Mesenchymal stem cell (in vitro differentiated cells and primary cell): ENCODE results near the gene ITGAL.

ENCODE experiments used
- DNase-seq: peaks from one replicate; pipeline ENCODE4 v3.0.0-alpha.2; 2013
- H2AFZ ChIP-seq: one replicate; pipeline ENCODE4 v1.6.1; 2013; ENCODE audit warnings: low read depth, mild to moderate bottlenecking, control low read depth, inconsistent platforms, low read length, moderate library complexity
- H2AK5ac ChIP-seq: 2 replicates; pipeline ENCODE4 v1.6.1; 2013; ENCODE audit warnings: low read length, moderate library complexity, mild to moderate bottlenecking, inconsistent platforms; ENCODE audit not compliant: severe bottlenecking
- H2BK120ac ChIP-seq: one replicate; pipeline ENCODE4 v1.6.1; 2013; ENCODE audit warnings: low read depth, mild to moderate bottlenecking, inconsistent platforms, low read length, moderate library complexity
- H2BK12ac ChIP-seq, 2 experiments: one replicate each; pipeline ENCODE4 v1.6.1; 2013; ENCODE audit warnings: inconsistent platforms in 2 of 2, low read length in 2 of 2, mild to moderate bottlenecking in 2 of 2, moderate library complexity in 2 of 2, control low read depth in 1 of 2
- H2BK15ac ChIP-seq: one replicate; pipeline ENCODE4 v1.6.1; 2013; ENCODE audit warnings: mild to moderate bottlenecking, low read depth, inconsistent platforms; ENCODE audit not compliant: poor library complexity, severe bottlenecking
- H2BK5ac ChIP-seq: 2 replicates; pipeline ENCODE4 v1.6.1; 2013; ENCODE audit warnings: low read depth, mild to moderate bottlenecking, low read length, control low read depth, inconsistent platforms; ENCODE audit not compliant: poor library complexity, severe bottlenecking
- H3K14ac ChIP-seq, 2 experiments: one replicate each; pipeline ENCODE4 v1.6.1; 2013; ENCODE audit warnings: inconsistent platforms in 2 of 2, low read length in 2 of 2, control low read depth in 1 of 2, mild to moderate bottlenecking in 1 of 2, moderate library complexity in 1 of 2
- H3K18ac ChIP-seq, 2 experiments: one replicate each; pipeline ENCODE4 v1.6.1; 2013; ENCODE audit warnings: inconsistent platforms in 2 of 2, low read length in 2 of 2, control low read depth in 1 of 2, low read depth in 1 of 2, mild to moderate bottlenecking in 1 of 2
- H3K23ac ChIP-seq, 2 experiments: one replicate each; pipeline ENCODE4 v1.6.1; 2013; ENCODE audit warnings: inconsistent platforms in 2 of 2, low read length in 2 of 2, mild to moderate bottlenecking in 2 of 2, moderate library complexity in 2 of 2, control low read depth in 1 of 2
- H3K27ac ChIP-seq: 2 replicates; pipeline ENCODE4 v1.5.1; 2013; ENCODE audit warnings: mild to moderate bottlenecking, moderate library complexity, low read length, control low read depth, inconsistent platforms; ENCODE audit not compliant: poor library complexity, severe bottlenecking
- H3K27me3 ChIP-seq, 2 experiments: 2 replicates each; pipeline versions ENCODE4 v1.6.1 to v1.7.0; 2013; ENCODE audit warnings: low read length in 2 of 2, mild to moderate bottlenecking in 2 of 2, moderate library complexity in 2 of 2, control low read depth in 1 of 2, inconsistent platforms in 1 of 2; ENCODE audit not compliant: control insufficient read depth in 1 of 2, insufficient read depth in 1 of 2
- H3K36me3 ChIP-seq, 2 experiments: 2 replicates each; pipeline versions ENCODE4 v1.6.1 to v1.7.0; 2013; ENCODE audit warnings: low read length in 2 of 2, control low read depth in 1 of 2, inconsistent platforms in 1 of 2, low read depth in 1 of 2, mild to moderate bottlenecking in 1 of 2; ENCODE audit not compliant: insufficient read depth in 2 of 2, control insufficient read depth in 1 of 2
- H3K4ac ChIP-seq, 2 experiments: one replicate each; pipeline ENCODE4 v1.6.1; 2013; ENCODE audit warnings: inconsistent platforms in 2 of 2, low read length in 2 of 2, mild to moderate bottlenecking in 2 of 2, moderate library complexity in 2 of 2, control low read depth in 1 of 2, low read depth in 1 of 2
- H3K4me1 ChIP-seq: 2 replicates; pipeline ENCODE4 v1.6.1; 2013; ENCODE audit warnings: low read depth, low read length, control low read depth; ENCODE audit not compliant: control insufficient read depth, insufficient read depth
- H3K4me2 ChIP-seq: 2 replicates; pipeline ENCODE4 v1.6.1; 2013; ENCODE audit warnings: low read length, mild to moderate bottlenecking, inconsistent platforms; ENCODE audit not compliant: poor library complexity, severe bottlenecking
- H3K4me3 ChIP-seq, 2 experiments: 2 replicates each; pipeline versions ENCODE4 v1.5.1 to v1.7.0; 2013; ENCODE audit warnings: low read length in 2 of 2, mild to moderate bottlenecking in 2 of 2, control low read depth in 1 of 2, low read depth in 1 of 2; ENCODE audit not compliant: insufficient read depth in 1 of 2
- H3K79me1 ChIP-seq: replicated peaks from 2 replicates; pipeline ENCODE4 v1.6.1; 2013; ENCODE audit warnings: mild to moderate bottlenecking, control low read depth, low read length, inconsistent platforms; ENCODE audit not compliant: poor library complexity, severe bottlenecking
- H3K9ac ChIP-seq: 2 replicates; pipeline ENCODE4 v1.7.0; 2013; ENCODE audit warnings: mild to moderate bottlenecking, low read length, moderate library complexity
- H3K9me3 ChIP-seq: 2 replicates; pipeline ENCODE4 v1.7.0; 2013; ENCODE audit warnings: mild to moderate bottlenecking, low read length; ENCODE audit not compliant: control insufficient read depth
- H4K8ac ChIP-seq: one replicate; pipeline ENCODE4 v1.6.1; 2013; ENCODE audit warnings: inconsistent platforms, mild to moderate bottlenecking, low read length, moderate library complexity
- H4K91ac ChIP-seq: one replicate; pipeline ENCODE4 v1.6.1; 2013; ENCODE audit warnings: mild to moderate bottlenecking, low read length, inconsistent platforms
- WGBS: methylation state at CpG from one replicate; pipeline ENCODE4 v1.1.7; 2013; ENCODE audit warnings: mixed read lengths; 5-methylcytosine and 5-hydroxymethylcytosine counted together

Gene ITGAL

DNA sequence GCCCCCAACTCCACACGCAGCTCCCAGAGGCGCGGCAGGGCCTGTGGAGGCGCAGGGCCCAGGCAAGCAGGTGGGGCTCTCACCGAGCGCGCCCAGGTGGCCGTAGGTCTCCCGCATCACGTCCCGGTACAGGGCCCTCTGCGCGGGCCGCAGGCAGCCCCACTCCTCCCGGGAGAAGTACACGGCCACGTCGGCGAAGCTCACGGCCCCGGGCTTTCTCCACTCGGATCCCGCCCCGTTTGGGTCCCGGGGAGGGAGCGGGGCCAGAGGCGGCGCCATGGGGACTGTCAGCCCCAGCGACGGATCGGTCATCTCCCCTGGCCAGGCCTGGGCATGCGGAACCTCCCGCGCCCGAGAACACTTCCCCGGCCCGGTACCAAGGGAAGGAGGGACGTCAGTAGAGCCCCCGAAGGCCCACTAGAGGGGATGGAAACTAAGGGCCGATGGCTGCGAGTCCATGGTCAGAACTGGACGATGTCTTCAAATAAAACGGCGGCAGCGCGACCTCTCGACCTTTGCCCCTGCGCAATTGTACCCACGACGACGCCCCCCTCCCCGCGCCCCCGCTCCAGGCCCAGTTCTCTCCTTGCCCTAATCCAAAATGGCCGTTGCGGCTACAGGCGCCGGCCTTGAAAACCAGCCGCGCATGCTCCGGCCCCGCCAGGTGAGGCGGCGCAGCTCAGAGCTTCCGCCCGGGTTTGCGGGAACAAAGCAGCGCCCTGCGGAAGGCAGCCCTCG lies 62.0 kb downstream of the ITGAL start, which contains the start of gene ZNF747:
TSS of gene ZNF747 (minus strand) at position 491 of the 738 bp plus-strand sequence. CDS start at position 312, 179 bp downstream.
- Histone ChIP-seq H3K36me3 (peaks cover 12 to 25% of the 10 kb centered on the region in 2 experiments), H3K14ac (no peak within 1 kb of the TSS), H2BK12ac (peak within 1 kb of the TSS; percentile 18 to 24), H2BK5ac (peak within 1 kb of the TSS; percentile 66), H3K4ac (peak within 1 kb of the TSS; percentile 90 to 95), H3K4me3 (peak within 1 kb of the TSS; percentile 55 to 89), H2BK15ac (peak within 1 kb of the TSS; percentile 80), H3K4me1 (peaks cover 18% of the 10 kb centered on the region), H3K4me2 (peak within 1 kb of the TSS; percentile 61), H3K9me3 (no peaks in the 10 kb centered on the region), H2AFZ (peak within 1 kb of the TSS; percentile 79), H2BK120ac (peak within 1 kb of the TSS; percentile 87), H4K91ac (peak within 1 kb of the TSS; percentile 97), H3K27me3 (no peaks in the 10 kb centered on the region), H3K9ac (peak within 1 kb of the TSS; percentile 97), H3K18ac (peak within 1 kb of the TSS; percentile 89 to 98), H2AK5ac (peak within 1 kb of the TSS; percentile 70), H3K79me1 (peaks cover 18% of the 10 kb centered on the region), H4K8ac (peak within 1 kb of the TSS; percentile 100), H3K27ac (peak within 1 kb of the TSS; percentile 54), H3K23ac (no peak within 1 kb of the TSS)
- 5% methylated on average over 70 of the region's 70 CpGs for WGBS
- DNase-seq, result peak; percentile 66

DNA sequence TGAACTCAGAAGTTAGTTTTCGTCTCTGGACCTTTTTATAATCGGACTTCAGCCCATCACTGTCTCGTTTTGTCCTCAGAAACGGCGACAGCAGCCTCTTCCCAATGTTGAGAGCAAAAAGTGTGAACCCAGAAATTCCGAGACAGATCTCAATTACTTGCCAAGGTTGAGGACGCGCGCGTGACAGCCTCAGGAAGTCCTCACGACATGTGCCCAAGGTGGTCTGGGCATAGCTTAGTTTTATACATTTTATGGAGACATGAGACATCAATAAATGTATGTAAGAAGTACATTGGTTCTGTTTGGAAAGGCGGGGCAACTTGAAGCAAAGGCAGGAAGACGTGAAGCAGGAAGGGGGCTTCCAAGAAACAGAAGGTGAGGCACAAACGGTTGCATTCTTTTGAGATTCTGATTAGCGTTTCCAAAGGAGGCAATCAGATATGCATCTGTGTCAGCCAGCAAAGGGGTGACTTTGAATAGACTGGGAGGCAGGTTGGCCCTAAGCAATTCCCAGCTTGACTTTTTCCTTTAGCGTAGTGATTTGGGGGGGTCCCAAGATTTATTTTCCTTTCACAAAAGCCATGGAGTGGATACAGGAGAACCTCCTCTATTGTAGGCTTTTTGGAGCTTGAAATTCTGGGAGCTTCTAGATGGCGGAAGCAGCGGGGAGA lies 62.7 kb downstream of the ITGAL start:
- H3K9me3 ChIP-seq, result no peaks in the 10 kb centered on the region
- peak overlapping the region; percentile 70 for H2AK5ac ChIP-seq
- peak overlapping the region; percentile 97 for H3K9ac ChIP-seq
- H2AFZ ChIP-seq, result peak overlapping the region; percentile 36
- 21% methylated on average over 18 of the region's 18 CpGs for WGBS
- peak overlapping the region; percentile 75 to 86 for H3K18ac ChIP-seq
- H3K4me2 ChIP-seq, result peak overlapping the region; percentile 61
- H2BK5ac ChIP-seq, result peak overlapping the region; percentile 66
- no peak for DNase-seq
- H4K8ac ChIP-seq, result peak overlapping the region; percentile 100
- H3K14ac ChIP-seq, result no peak overlapping the region
- peaks cover 18% of the 10 kb centered on the region for H3K79me1 ChIP-seq
- peaks cover 18% of the 10 kb centered on the region for H3K4me1 ChIP-seq
- peak overlapping the region; percentile 49 to 90 for H3K4ac ChIP-seq
- H3K27ac ChIP-seq, result peak overlapping the region; percentile 54
- no peaks in the 10 kb centered on the region for H3K27me3 ChIP-seq
- peak overlapping the region; percentile 87 for H2BK120ac ChIP-seq
- no peak overlapping the region for H3K23ac ChIP-seq
- peak overlapping the region in 1 of 2 experiments; percentile 18 for H2BK12ac ChIP-seq
- peak overlapping the region; percentile 55 to 89 for H3K4me3 ChIP-seq
- H3K36me3 ChIP-seq, result peaks cover 12 to 24% of the 10 kb centered on the region in 2 experiments
- no peak overlapping the region for H2BK15ac ChIP-seq
- peak overlapping the region; percentile 56 for H4K91ac ChIP-seq

DNA sequence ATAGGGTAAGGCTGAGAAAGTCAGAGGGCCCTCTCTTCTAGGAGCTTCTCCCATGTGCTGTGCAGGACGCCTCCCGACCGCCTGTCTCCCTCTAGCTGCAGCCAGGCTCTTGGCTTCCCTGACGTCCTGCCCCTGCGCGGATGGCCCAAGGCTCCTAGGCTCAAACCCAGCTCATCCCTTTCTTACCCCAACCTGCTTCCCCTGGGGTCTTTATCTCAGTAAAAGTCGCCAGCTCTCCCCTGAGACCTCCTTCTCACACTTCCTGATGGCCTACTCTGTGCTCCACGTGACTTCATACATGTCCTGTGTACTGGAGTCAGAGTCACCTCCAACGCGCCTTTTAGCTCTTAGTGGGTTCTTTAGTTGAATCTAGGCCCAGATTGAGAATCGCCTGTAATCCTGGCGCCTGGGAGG lies 63.2 kb downstream of the ITGAL start:
- WGBS, result 41% methylated on average over 12 of the region's 12 CpGs
- no peak overlapping the region for H2BK5ac ChIP-seq
- peak overlapping the region; percentile 26 for H2AK5ac ChIP-seq
- no peak overlapping the region for H3K23ac ChIP-seq
- H2BK120ac ChIP-seq, result peak overlapping the region; percentile 87
- no peaks in the 10 kb centered on the region for H3K9me3 ChIP-seq
- peak overlapping the region in 1 of 2 experiments; percentile 85 for H2BK12ac ChIP-seq
- H2AFZ ChIP-seq, result peak overlapping the region; percentile 51
- H4K91ac ChIP-seq, result no peak overlapping the region
- no peak overlapping the region for H2BK15ac ChIP-seq
- H4K8ac ChIP-seq, result peak overlapping the region; percentile 100
- H3K4ac ChIP-seq, result peak overlapping the region in 1 of 2 experiments; percentile 88
- no peak overlapping the region for H3K14ac ChIP-seq
- peaks cover 18% of the 10 kb centered on the region for H3K4me1 ChIP-seq
- peak; percentile 73 for DNase-seq
- H3K79me1 ChIP-seq, result peaks cover 18% of the 10 kb centered on the region
- H3K4me3 ChIP-seq, result peak overlapping the region in 1 of 2 experiments; percentile 89
- H3K9ac ChIP-seq, result peak overlapping the region; percentile 97
- H3K27ac ChIP-seq, result no peak overlapping the region
- H3K36me3 ChIP-seq, result peaks cover 12 to 19% of the 10 kb centered on the region in 2 experiments
- H3K4me2 ChIP-seq, result peak overlapping the region; percentile 36
- peak overlapping the region in 1 of 2 experiments; percentile 41 for H3K18ac ChIP-seq
- no peaks in the 10 kb centered on the region for H3K27me3 ChIP-seq
